Stimulated activated CD8-positive, alpha-beta memory T cell treated with anti-CD3 and anti-CD28 coated beads, Interleukin-7, amount 100 ng/mL, for 1 hour (primary cell): ENCODE results near the gene CHCHD6.

Source experiments
- DNase-seq, 2 donors: peaks; one replicate each; pipeline ENCODE4 v3.0.0-alpha.2; 2020; ENCODE audit warnings: low read depth in 2 of 2

The CHCHD6 gene

GRCh38 chr3:126977821-126978220, 273.8 kb downstream of the CHCHD6 start:
- no peak for DNase-seq

DNA sequence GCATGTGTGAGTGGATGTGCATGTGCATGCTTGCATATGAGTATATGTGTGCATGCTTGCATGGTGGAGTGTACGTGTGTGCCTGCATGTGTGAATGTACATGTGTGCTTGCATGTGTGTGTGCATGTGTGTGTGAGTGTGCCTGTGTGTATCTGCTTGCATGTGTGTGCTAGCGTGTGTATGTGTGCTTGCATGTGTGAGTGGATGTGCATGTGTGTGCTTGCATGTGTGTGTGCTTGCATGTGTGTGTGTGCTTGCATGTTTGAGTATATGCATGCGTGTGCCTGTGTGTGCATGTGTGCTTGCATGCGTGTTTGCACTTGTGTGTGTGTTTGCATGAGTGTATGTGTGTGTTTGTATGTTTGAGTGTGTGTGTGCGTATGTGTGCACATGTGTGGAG, 274.3 kb downstream of the CHCHD6 start:
- DNase-seq = no peak

DNA sequence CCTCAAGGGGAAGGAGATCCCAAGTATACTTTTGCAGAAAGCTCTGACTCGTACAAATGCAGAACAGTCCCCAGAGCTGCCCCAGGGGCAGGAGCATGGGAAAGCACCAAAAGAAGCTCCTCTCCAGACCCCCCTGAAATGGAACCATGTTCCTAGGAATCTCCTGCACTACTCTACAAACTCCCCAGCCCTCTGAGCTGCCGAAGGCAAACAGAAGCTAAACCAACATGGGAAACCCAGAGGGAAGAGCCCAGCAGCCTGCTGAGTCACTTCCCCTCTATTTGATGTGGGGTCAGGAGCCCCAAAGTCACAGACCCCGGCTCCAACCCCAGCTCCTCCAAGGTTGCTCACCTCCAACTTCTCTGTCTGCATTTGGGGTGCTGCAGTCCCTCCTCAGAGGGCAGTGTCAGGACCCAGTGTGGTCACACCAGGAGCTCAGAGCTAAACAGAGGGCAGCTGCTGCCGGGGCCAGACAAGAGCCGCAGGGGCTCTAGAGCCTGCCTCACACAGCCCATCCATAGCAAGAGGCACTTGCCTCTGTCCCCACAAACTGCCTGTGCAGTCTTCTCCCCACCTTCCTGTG, 275.1 kb downstream of the CHCHD6 start:
- no peak for DNase-seq

DNA sequence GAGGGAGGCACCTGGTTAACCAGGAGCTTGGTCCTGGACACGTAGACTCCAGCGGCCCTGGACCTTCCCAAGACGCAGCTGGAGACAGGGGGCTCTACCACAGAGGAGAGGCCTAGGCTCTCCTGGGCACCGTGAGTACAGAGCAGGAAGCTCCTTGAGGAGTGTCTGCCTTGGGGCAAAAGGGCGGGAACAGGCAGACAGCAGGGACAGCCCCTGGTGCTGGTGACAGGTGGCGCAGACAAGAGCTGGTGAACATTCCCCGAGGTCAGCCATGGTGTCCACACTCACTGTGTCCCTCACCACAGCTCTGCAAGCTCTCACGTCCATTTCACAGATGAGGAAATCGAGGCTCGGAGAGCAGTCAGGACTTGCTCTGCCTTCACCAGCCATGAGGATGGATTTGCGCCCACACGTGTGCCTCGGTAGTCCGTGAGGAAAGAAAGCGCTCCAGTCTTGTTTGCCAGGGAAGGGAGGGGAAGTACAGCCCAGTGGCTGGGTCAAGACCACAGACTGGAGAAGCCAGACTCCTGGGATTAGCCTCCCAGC, 276.3 kb downstream of the CHCHD6 start:
- no peak for DNase-seq

- peak in 1 of 2 donors; percentile 17 for DNase-seq
Measured at GRCh38 chr3:126982126-126982470, 278.1 kb downstream of the CHCHD6 start.

GRCh38 chr3:126982471-126983175, 278.6 kb downstream of the CHCHD6 start, which contains the start of gene PLXNA1:
Gene PLXNA1 (plus strand): TSS chr3:126983115. CDS start chr3:126988594, 5,479 bp downstream.
- peak; percentile 66 to 70 for DNase-seq

- DNase-seq = no peak
Measured at GRCh38 chr3:126983276-126983652, 279.2 kb downstream of the CHCHD6 start.

DNA sequence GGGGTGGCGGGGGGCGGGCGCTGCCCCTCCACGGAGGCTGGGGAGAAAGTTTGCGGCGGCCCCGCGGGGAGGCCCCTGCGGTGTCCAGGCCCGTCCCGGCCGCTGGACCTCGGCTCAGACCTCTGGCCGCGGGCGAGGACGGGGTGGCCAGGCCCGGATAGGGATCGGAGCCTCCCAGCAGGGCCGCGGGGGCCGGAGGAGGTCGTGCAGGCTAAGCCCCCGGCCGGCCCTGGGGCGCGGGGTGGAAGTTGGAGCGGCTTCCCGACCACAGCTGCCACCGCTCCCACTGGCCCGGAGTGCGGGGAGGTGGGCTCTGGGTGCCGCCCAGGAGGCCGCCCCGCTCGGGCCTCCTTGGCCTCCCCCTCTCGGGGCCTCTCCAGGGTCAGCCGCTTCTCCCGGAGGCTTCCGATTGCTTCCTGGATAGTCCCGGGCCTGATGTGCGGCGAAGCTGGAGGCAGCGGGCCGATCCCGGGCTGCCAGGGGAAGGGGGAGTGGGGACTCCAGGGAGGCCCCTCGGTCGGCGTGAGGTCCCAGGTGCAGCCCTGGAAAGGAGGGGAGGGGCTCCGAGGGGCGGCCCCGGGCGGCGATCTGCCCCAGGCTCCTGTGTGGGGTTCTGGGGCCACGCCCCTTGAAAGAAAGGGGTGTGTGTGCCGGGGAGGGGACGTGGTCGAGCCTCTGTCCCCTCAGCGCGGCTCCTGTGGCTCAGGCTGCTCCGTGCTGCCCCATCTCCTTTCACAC, 279.8 kb downstream of the CHCHD6 start:
- no peak for DNase-seq

- DNase-seq = no peak
Measured at GRCh38 chr3:126984391-126985131, 280.5 kb downstream of the CHCHD6 start.

DNA sequence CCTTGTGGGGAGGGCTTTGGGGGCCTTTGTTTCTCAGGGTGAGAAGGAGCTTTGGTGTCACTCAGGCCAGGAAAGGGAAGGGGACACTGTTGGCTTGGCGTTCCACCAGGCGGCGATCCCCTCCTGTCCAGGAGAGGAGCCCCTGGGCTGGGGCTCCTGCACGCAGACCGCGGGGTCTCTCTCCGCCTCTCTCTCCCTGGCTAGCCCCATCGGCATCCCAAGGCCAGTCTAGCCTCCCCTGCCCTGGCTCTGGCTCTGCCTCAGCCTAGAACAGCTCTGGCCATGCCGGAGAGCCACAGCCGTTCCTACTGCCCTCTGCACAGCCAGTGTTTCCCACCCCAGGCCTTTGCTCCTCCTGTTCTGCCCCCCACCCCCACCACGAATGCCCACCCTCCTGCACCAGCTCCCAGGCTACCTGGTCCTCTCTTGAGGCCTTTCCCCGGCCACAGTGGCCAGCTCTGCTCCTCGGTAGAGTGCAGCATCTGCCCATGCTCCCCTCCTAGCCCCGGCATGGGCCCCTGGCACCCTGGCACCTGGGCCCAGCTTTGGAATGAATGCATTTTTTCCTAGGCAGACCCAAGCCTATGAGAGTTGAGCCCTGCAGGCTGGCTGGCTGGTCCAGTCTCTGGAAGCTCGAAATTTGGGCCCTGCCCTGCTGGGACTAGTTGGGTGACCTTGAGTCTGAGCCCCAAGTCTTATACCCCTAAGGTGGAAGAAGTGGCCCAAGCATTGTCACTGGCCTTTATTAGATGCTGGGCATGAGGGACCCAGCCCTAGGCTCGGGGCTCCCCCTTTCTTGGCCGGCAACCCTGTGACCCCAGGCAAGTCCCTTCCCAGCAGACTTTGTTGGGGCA, 281.3 kb downstream of the CHCHD6 start:
- no peak for DNase-seq

DNA sequence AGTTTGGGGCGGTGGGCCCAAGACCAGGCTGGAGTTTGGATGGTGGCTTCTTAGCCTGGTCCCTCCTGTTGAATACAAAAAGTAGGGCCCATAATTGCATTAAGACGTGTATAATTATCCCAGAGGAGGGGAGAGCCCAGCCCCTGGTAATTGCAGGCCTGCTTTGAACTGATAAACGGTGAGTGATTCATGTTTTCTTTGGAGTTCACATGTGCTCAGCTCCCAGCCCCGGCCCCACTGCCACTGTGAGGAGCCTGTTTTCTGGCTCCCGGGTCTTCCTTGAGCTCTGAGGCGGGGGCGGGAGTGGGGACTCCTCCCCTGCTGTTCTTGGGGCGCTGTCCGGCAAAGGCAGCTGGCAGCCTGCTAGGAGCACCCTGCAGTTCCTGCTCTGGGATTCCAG, 282.0 kb downstream of the CHCHD6 start:
- DNase-seq = no peak

DNA sequence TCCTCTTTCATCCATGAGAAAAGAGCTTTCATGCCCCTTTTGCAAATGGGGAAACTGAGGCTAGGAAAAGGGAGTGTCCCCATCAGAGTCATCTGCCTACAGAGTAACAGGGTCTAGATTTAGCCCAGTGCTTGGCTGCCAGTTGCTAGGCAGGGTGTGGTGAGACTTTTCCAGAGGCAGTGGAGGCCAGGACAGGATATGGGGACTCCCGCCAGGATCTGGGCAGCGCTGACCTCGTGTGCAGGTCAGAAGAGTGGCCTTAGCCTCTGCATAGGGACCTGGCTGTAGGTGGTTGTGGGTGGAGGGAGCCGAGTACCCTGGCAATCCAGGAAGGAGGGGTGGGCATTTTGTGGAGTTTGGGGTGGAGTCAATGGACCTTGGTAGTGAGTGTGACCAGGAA, 283.1 kb downstream of the CHCHD6 start:
- DNase-seq = no peak

DNA sequence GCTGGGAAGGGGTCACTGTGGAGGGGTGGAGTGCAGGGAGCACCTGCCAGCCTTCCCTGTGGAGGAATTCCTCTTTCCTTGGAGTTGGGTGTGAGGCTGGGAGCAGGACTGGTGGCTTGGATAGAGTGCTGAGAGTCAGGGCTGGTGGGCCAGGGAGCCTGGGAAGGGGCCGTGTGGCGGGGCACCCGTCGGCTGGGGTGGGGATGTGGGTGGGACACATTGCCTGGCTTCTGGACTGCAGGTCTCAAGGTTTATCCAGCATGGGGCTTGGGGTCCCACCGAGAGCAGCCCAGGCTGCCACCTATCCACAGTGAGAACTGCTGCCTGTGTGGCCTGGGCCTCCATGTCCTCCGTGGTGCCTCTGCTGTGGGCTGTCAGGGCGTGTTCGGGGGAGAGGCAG, 283.6 kb downstream of the CHCHD6 start:
- no peak for DNase-seq

DNA sequence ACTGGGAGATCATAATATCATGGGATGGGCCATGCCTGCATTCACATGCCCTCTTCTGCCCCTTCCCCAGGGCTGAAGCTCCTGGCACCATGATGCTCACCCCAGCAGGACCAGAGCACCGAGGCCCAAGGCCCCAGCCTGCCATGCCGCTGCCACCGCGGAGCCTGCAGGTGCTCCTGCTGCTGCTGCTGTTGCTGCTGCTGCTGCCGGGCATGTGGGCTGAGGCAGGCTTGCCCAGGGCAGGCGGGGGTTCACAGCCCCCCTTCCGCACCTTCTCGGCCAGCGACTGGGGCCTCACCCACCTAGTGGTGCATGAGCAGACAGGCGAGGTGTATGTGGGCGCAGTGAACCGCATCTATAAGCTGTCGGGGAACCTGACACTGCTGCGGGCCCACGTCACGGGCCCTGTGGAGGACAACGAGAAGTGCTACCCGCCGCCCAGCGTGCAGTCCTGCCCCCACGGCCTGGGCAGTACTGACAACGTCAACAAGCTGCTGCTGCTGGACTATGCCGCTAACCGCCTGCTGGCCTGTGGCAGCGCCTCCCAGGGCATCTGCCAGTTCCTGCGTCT, 284.5 kb downstream of the CHCHD6 start:
- DNase-seq = no peak

- no peak for DNase-seq
Measured at GRCh38 chr3:126989316-126990023, 285.4 kb downstream of the CHCHD6 start.

DNA sequence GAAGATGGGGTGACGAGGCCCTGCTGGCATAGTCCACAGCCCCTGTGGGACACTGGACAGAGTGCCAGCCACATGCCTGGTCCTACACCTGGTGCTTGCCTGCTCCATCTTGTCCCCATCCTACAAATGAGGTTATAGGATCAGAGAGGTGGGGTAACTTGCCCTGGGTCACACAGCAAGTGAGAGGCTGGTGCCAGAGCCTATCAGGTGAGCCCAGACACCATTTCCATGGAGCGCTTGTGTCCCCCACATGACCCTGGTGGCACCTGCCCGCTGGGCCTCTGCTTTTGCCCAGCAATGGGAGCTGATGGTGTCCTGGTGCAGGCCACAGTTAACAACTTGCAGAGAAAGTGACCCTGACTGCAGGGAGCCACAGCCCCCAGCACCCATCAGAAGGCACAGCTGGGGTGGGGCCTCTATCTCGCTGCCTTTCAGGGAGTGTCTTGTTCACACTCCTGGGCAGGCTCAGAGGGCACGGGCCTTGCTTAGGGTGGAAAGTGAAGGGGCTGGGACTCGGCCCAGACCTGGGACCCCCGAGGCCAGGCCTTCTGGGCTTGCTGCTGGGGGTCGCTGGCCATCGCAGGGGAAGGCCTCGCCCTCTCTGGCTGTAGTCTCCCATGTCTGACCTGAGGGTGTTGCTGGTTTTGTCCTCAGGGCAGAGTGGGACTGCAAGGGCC, 286.1 kb downstream of the CHCHD6 start:
- no peak for DNase-seq

DNA sequence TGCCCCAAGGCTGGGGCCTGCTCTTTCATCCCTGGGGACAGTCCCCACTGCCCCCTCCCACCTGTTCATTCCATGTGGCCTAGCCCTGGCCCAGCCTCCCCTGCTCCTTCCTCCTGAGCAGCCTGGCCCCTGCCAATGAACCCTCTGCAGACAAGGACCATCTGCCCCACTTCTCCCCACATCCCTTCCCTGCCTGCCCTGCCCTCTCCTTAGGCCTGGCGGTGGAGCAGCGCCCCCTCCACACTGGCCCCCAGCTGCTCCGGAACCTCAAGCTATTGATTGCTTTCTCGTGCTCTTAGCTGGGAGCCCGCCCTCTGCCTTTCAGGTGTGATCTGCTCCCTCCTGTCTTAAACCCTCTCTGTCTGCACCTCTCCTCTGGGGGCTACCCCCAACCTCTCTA, 286.9 kb downstream of the CHCHD6 start:
- no peak for DNase-seq

DNA sequence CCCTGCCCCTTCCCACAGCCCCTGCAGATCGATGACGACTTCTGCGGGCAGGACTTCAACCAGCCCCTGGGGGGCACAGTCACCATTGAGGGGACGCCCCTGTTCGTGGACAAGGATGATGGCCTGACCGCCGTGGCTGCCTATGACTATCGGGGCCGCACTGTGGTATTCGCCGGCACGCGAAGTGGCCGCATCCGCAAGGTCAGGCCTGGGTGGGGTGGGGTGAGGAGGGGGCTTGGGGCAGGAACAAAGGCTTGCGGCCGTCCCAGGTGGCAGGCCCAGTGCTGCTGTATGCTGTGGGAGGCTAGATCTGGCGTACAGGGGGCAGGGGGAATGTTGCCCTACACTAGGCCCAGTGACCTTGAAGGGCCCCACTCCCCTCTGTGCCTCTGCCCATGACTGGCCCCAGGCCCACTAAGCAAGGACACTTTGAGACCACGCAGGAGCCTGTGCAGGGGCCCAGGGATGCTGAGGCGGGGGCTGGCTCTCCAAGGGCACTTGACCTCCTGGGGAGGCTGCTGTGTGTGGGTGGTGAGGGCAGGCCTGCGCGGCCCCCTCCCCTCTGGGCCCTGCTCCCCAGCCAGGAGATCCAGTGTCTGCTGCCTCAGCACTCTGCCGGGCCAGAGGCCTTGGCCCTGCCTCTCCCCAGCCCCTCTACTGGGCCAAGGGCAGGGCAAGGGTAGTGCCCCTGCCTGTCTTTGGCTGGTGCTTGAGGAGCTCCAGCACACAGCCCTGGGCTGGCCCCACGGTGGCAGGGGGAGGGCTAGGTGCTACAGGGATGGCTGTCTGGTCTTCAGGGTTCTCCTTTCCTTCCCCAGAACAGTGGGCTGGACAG, 287.5 kb downstream of the CHCHD6 start:
- DNase-seq = no peak

DNA sequence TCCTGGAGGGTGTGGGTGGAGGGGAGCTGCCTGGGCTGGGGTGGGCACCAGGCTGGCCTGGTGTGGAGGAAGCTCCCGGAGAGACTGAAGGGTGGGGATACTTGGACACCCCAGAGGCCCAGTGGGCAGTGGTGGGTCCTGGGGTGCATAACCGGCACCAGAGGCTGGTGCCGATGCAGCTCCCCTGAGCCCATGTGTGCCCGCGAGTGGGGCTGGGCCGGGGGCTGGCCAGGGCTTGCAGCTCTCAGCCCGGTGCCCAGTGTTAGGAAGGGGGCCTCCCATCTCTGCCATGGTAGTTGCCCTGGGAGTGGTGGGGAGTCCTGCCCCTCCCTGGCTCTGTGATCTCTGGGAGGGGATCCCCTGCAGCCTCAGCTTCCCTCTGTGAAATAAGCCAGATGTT, 288.2 kb downstream of the CHCHD6 start:
- no peak for DNase-seq
